HG02884 (cell line): ENCODE results near the gene FOXRED2.
"Not testable (repeated sequence)": the region's sequence is repeated elsewhere in the genome, so short reads cannot be mapped to it uniquely, and the experiment has no call there.

Experiments
- ATAC-seq: cut with Tn5 transposase; IDR thresholded peaks from one replicate; pipeline ENCODE4 v1.9.1; 2021; ENCODE audit warnings: mild to moderate bottlenecking, moderate library complexity; ENCODE audit not compliant: unreplicated experiment

FOXRED2 gene

DNA sequence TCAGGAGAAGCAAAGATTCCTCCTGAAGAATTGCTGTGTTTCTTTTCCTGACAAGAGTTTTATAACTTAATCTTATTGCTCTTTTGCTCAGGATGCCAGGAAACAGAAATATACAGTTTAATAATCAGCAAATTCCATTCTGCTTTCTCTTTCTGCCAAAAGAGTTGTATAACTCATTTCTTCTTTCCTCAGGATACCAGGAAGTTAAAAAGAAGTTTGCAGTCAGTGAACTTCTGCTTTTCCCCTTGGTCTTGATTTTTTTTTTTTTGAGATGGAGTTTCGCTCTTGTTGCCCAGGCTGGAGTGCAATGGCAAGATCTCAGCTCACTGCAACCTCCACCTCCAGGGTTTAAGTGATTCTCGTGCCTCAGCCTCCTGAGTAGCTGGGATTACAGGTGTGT lies 13.1 kb upstream of the FOXRED2 start:
- ATAC-seq: not testable (repeated sequence)

DNA sequence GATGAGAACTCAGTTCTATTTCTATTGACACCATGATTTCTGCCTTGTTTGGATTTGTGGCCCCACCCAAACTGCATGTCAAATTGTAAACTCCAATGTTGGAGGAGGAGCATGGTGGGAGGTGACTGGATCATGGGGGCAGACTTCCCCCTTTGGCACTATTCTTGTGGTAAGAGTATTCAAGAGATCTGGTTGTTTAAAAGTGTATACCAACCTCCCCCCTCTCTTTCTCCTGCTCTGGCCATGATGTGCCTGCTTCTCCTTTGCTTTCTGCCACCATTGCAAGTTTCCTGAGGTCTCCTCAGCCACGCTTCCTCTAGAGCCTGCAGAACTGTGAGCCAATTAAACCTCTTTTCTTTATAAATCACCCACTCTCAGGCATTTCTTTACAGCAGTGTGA lies 7.9 kb upstream of the FOXRED2 start:
- ATAC-seq: no peak

GRCh38 chr22:36512991-36513390 lies 6.2 kb upstream of the FOXRED2 start:
- ATAC-seq: no peak

DNA sequence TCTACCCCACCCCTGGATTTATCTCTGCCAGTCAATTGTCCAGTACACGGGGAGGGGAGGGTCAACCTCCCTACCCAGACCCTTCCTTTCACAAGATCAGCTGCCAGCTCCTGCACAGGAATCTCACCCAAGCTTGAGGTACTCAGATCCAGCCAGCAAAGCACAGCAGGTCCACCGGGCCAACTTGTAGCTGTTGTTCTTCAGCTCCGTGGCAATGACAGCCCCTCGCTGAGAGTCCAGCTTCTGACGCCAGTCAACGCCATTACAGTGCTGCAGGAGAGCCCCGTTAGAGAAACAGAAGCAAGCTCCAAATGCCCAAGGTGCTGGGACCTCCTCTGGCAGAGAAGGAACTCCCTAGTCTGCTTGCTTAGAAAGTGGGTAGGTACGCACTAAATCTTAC lies 5.5 kb upstream of the FOXRED2 start:
- ATAC-seq: no peak

- ATAC-seq: no peak
Measured at GRCh38 chr22:36510966-36511881, 4.4 kb upstream of the FOXRED2 start.

- ATAC-seq: no peak
Measured at GRCh38 chr22:36510384-36510783, 3.5 kb upstream of the FOXRED2 start.

DNA sequence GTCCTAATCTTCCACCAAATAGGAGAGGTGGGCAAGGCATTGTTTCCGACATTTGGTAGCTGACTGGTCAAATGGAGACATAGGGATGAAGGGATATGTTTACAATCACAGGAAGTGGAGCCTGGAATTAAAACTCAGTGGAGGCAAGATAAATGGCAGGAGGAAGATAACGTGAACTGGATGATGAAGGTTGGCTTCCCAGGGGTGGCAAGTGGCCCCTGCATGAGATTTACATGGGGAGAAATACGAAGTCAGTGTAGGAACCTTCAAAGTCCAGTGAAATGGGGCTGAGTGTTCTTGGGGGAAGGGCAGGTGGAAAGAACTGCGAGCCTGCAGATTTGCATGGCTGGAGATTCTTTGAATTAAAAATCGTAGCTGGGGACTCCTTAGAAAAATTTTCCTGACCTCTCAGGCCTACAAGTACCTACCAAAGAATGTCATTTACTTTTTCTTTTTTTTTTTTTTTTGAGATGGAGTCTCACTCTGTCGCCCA lies 724 bp upstream of the FOXRED2 start:
- ATAC-seq: no peak

GRCh38 chr22:36505998-36506635 lies 723 bp downstream of the FOXRED2 start:
- no peak for ATAC-seq

DNA sequence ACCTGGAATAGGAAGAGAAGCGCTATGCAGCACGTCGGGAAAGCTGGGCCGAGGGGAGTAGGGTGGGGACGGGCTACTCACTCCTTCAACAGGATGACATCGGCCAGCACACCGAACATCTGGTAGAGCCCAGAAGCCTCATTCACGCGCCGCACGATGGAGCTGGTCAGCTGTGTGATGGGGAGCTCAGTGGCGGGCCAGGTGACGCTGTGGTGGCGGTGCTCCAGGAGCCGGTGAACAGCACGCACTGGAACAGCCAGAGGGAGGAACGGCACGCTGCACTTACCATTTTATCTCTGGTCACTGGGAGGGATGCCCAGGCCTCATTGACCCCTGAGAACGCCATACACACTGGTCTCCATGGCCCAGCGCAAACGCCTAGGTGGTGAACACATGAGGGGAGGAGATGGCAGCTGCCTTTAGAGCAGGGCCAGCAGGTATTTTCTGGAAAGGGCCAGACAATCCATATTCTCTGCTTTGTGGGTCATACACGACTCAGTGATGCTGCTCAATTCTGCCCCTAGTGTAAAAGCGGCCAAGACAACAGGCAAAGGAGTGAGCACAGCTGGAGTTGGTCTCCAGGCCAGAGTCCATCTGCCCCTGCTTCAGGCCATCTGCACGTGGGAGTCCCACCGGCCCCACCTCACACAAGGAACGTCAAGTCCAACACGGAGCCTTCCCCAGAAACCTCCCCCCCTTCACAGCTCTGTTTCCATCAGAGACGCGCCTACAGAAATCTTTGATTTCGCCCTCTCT lies 8.8 kb downstream of the FOXRED2 start:
- ATAC-seq: no peak

- ATAC-seq: no peak
Measured at GRCh38 chr22:36493690-36494110, 13.1 kb downstream of the FOXRED2 start.

DNA sequence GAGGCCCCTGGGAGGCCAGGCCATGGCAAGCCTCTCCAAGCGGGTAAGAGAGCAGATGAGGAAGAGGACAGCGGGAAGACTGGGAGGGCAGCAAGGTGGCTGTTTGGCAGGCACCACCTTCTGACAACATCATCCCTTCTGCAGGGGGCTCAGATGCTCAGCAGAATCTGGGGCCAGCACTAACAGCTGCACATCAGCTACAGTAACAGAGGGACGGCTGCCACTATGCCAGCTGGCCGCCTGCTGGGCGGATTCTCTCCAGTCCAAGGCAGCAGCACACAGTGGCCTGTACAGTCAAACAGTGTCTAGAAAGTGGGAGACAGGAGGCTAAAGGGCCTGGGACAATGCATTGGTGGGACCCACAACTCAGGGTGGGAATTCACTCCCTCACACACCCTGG lies 14.7 kb downstream of the FOXRED2 start:
- no peak for ATAC-seq

GRCh38 chr22:36491155-36491554 lies 15.7 kb downstream of the FOXRED2 start:
- ATAC-seq: no peak

GRCh38 chr22:36486619-36487384 lies 20.0 kb downstream of the FOXRED2 start:
- ATAC-seq: no peak

DNA sequence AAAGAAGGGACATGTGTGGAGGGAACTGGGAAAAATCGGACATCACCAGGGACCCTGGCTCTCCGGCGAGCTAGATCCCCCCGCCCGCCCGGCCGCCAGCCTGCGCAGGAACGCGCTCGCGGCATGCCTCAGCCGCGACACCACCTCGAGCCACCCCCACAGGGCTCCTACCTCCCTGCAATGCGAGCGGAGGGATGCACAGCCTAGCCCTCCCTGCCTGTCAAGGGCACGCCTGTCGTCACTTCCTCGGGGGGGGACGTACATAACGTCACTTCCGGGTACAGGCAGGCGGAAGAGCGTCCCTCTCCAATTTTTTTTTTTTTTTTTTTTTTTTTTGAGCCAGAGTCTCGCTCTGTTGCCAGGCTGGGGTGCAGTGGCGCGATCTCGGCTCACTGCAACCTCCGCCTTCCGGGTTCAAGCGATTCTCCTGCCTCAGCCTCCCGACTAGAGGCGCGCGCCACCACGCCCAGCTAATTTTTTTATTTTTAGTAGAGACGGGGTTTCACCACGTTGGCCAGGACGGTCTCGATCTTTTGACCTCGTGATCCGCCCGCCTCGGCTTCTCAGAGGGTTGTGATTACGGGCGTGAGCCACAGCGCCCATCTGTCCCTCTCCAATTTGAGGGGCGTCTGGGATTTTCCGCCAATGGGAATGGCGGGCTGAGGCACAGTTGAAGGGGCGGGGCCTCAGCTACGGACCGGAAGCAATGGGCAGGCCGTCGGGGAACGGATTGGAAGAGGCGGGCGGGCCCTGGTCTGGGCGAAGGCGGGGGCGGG lies 25.3 kb downstream of the FOXRED2 start, which contains the start of gene TXN2:
Gene TXN2, minus strand, starts transcription at position 248 of the 776 bp plus-strand sequence. CDS start 803 bp downstream, outside the sequence.
- peak; percentile 87 for ATAC-seq

- no peak for ATAC-seq
Measured at GRCh38 chr22:36480941-36481392, 25.9 kb downstream of the FOXRED2 start.

DNA sequence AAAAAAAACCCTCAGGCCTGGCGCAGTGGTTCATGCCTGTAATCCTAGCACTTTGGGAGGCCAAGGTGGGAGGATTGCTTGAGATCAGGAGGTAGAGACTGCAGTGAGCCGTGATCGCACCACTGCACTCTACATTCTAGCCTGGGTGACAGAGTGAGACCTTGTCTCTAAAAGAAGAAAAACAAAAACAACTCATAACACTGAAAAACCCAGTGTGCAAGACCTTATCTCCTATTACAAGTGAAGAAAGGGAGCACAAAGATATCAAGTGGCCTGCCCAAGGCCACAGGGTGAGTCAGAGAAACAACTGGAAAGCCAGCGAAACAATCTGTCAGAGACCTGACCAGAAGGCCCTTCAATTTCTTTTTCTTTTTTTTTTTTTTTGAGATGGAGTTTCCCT lies 27.9 kb downstream of the FOXRED2 start:
- no peak for ATAC-seq

DNA sequence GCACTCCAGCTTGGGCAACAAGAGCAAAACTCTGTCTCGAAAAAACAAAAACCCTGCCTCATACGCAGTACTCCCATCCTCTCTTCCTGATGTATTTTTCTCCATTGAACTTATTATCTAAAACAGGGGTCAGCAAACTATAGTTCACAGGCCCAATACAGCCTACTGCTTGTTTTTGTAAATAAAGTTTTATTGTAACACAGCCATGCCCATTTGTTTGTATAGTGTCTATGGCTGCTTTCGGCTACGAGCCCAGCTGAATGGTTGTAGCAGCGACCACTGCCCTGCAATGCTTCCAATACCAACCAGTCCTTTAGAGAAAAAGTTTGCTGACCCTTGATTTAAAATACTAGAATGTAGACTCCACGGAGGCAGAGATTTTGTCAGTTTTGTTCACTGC lies 31.5 kb downstream of the FOXRED2 start:
- no peak for ATAC-seq

DNA sequence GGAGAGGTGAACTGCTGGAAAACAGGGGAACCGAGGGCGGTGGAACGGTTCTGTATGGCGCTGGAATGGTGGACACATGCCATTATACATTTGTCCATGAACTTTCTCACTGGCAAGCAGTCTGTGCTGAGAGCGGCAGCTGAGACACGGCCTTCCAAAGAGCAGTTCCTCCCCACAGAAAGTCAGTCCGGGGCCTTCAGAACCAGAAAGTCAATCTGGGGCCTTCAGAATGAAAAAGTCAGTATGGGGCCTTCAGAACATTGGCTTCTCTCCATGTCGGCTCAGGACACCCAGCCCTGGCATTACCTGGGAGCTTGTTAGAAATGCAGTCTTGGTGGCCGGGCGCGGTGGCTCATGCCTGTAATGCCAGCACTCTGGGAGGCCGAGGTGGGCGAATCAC lies 34.2 kb downstream of the FOXRED2 start:
- no peak for ATAC-seq

- no peak for ATAC-seq
Measured at GRCh38 chr22:36471341-36471821, 35.5 kb downstream of the FOXRED2 start.

- ATAC-seq: no peak
Measured at GRCh38 chr22:36470994-36471331, 35.9 kb downstream of the FOXRED2 start.
